Ovary (tissue), 3 donors: Measurements from ENCODE around the gene KLRK1.

Experiments
- CTCF ChIP-seq, 3 donors: fragments of 450-650 bp in 2 of 3; fragments of 200-600 bp in 1 of 3; IDR thresholded peaks; one replicate each; pipeline versions ENCODE4 v1.5.1 to v1.8.0; 2016 to 2022; ENCODE audit warnings: antibody characterized with exemption in 3 of 3, mild to moderate bottlenecking in 1 of 3
- POLR2A ChIP-seq: fragments of 450-650 bp; IDR thresholded peaks from one replicate; pipeline ENCODE4 v1.6.1; 2017; ENCODE audit warnings: antibody characterized with exemption, mild to moderate bottlenecking, moderate library complexity
- donor health status: DM: no; HTN: no; CAD: no.

- TF ChIP-seq POLR2A, result no peak
- TF ChIP-seq CTCF (IDR thresholded peaks at IDR 0.05), result no peak
Observed at GRCh38 chr12:10386857-10387256, 3.0 kb downstream of the KLRK1 start.
